Psoas muscle (tissue), 8 donors: Measurements from ENCODE around the gene GNAZ. TPM values are rescaled to one million over a fixed set of nuclear protein-coding genes. Genes with fewer than 3 reads are reported as not detected.

Source experiments
- ATAC-seq, 4 donors: fragments of 200-7000 bp; cut with Tn5 transposase; one replicate each; pipeline ENCODE4 v1.9.1; 2020; ENCODE audit warnings: moderate library complexity in 3 of 4, mild to moderate bottlenecking in 2 of 4
- DNase-seq, 2 donors: peaks; one replicate each; pipeline ENCODE4 v3.0.0-alpha.2; 2020
- H3K27ac ChIP-seq: fragments of 200-600 bp; one replicate; pipeline ENCODE4 v1.8.0; 2022
- H3K27me3 ChIP-seq, 3 donors: fragments of 200-600 bp in 1 of 3; one replicate each; pipeline versions ENCODE4 v1.6.1 to v1.8.0; 2013 to 2022; ENCODE audit warnings: low read length in 2 of 3, mild to moderate bottlenecking in 2 of 3, moderate library complexity in 1 of 3; ENCODE audit not compliant: insufficient read depth in 3 of 3
- H3K36me3 ChIP-seq, 2 donors: fragments of 200-600 bp in 1 of 2; one replicate each; pipeline versions ENCODE4 v1.6.1 to v1.8.0; 2013 to 2022; ENCODE audit warnings: low read depth in 1 of 2, mild to moderate bottlenecking in 1 of 2, moderate library complexity in 1 of 2; ENCODE audit not compliant: insufficient read depth in 1 of 2
- H3K4me1 ChIP-seq: fragments of 200-600 bp; one replicate; pipeline ENCODE4 v1.8.0; 2022
- H3K4me3 ChIP-seq: fragments of 200-600 bp; one replicate; pipeline ENCODE4 v1.8.0; 2022; ENCODE audit warnings: mild to moderate bottlenecking
- H3K9me3 ChIP-seq: fragments of 200-600 bp; one replicate; pipeline ENCODE4 v1.8.0; 2022
- CTCF ChIP-seq: fragments of 200-600 bp; IDR thresholded peaks from one replicate; pipeline ENCODE4 v1.8.0; 2022; ENCODE audit warnings: antibody characterized with exemption
- WGBS, 3 donors: extraction: QIAGEN DNeasy Blood & Tissue Kit; methylation state at CpG; one replicate each; pipeline versions ENCODE4 v1.1.6 to v1.1.7; 2013; 5-methylcytosine and 5-hydroxymethylcytosine counted together
- intact Hi-C, 2 donors: fragments of 100-400 bp; cut with DNase I; formaldehyde crosslinking; loops; one replicate each; pipeline versions ENCODE4 v1.11.0 to v1.14.2; 2022
- polyA plus RNA-seq, 3 donors: library from polyadenylated mRNA; stranded (reverse); fragments of 200-250 nt; gene quantifications; one replicate each; pipeline ENCODE4 v1.2.3, GENCODE V29; 2013
- total RNA-seq, 4 donors: library from RNA; stranded (reverse); fragmentation: NEBNext Ultra II Directional in 2 of 4; extraction: Animal tissue kit (Norgen Biotek cat#: 25700) in 2 of 4; gene quantifications; one replicate each; pipeline versions ENCODE4 v1.2.1 to v1.2.4, GENCODE V29; 2021 to 2023
- donor health status: healthy with polysubstance abuse.
- donor health status: DM: no; HTN: no; CAD: no; lungs with moderate emphysema.
- donor health status: Bipolar disorder and iron deficiency.
- donor health status: healthy.
- donor health status: DM: yes; HTN: yes; CAD: no.
- donor health status: DM: no; HTN: no; CAD: no.
- donor health status: DM: no; HTN: no; CAD: no.
- donor health status: DM: yes; HTN: yes; CAD: no.

The GNAZ gene
- total and polyA plus RNA-seq, 7 donors, result 0.99 to 3.9 (median 1.7) TPM

GRCh38 chr22:23064381-23065068 lies 5.8 kb upstream of the GNAZ start:
- Histone ChIP-seq H3K27ac (no peak overlapping the region), H3K27me3 (no peaks in the 10 kb centered on the region), H3K36me3 (no peaks in the 10 kb centered on the region), H3K4me1 (no peaks in the 10 kb centered on the region), H3K4me3 (no peak overlapping the region), H3K9me3 (no peaks in the 10 kb centered on the region)
- DNase-seq (peak in 1 of 2 donors; percentile 26), ATAC-seq (no peak)
- no peak for TF ChIP-seq CTCF
- 82 to 84% (median 82%) methylated on average over 10 to 11 of the region's 11 CpGs for WGBS, 3 donors
- intact Hi-C loops, result no loop called here

- Histone ChIP-seq H3K27me3 (no peaks in the 10 kb centered on the region), H3K27ac (no peak overlapping the region), H3K4me1 (no peaks in the 10 kb centered on the region), H3K9me3 (no peaks in the 10 kb centered on the region), H3K36me3 (no peaks in the 10 kb centered on the region), H3K4me3 (no peak overlapping the region)
- ATAC-seq, result no peak
- 93 to 100% (median 97%) methylated on average over 2 to 3 of the region's 3 CpGs for WGBS, 3 donors
- TF ChIP-seq CTCF, result no peak
- intact Hi-C loops, result no loop called here
- DNase-seq, result peak in 1 of 2 donors; percentile 23
Measured at GRCh38 chr22:23065069-23065451, 5.3 kb upstream of the GNAZ start.

- no peak overlapping the region for H3K27ac ChIP-seq
- no peaks in the 10 kb centered on the region for H3K36me3 ChIP-seq
Measured at GRCh38 chr22:23065495-23066122, 4.7 kb upstream of the GNAZ start.

GRCh38 chr22:23066200-23067022 lies 3.9 kb upstream of the GNAZ start:
- Histone ChIP-seq H3K27me3 (peaks cover 0 to 10% (median 2%) of the 10 kb centered on the region in 3 donors), H3K36me3 (no peaks in the 10 kb centered on the region), H3K4me3 (no peak overlapping the region), H3K27ac (no peak overlapping the region), H3K4me1 (no peaks in the 10 kb centered on the region), H3K9me3 (no peaks in the 10 kb centered on the region)
- ATAC-seq, result no peak
- no peak for TF ChIP-seq CTCF
- peak in 1 of 2 donors; percentile 41 for DNase-seq
- 81 to 85% (median 82%) methylated on average over 15 of the region's 15 CpGs for WGBS, 3 donors
- intact Hi-C loops, result no loop called here

More at GRCh38 chr22:23065495-23066122, 4.7 kb upstream of the GNAZ start:
- Histone ChIP-seq H3K9me3 (no peaks in the 10 kb centered on the region), H3K4me1 (no peaks in the 10 kb centered on the region), H3K27me3 (peaks cover 0 to 2% (median 0%) of the 10 kb centered on the region in 3 donors), H3K4me3 (no peak overlapping the region)
- ATAC-seq (no peak), DNase-seq (peak in 1 of 2 donors; percentile 12)
- 82 to 85% (median 83%) methylated on average over 10 of the region's 10 CpGs for WGBS, 3 donors
- intact Hi-C loops, result no loop called here
- no peak for TF ChIP-seq CTCF
